Nephron (organoid): ENCODE data around the gene GALK1.

ENCODE experiments used
- H3K27ac Mint-ChIP-seq, 3 experiments: 2 replicates each; pipeline ENCODE4 v1.8.0; 2020; ENCODE audit warnings: mixed read lengths in 3 of 3, mild to moderate bottlenecking in 2 of 3, moderate library complexity in 1 of 3
- H3K27me3 Mint-ChIP-seq: 2 replicates; pipeline ENCODE4 v1.8.0; 2021; ENCODE audit warnings: low read depth, mild to moderate bottlenecking, moderate library complexity, mixed read lengths
- H3K36me3 Mint-ChIP-seq: 2 replicates; pipeline ENCODE4 v1.8.0; 2020; ENCODE audit warnings: low read depth, mixed read lengths
- H3K4me1 Mint-ChIP-seq: 2 replicates; pipeline ENCODE4 v1.8.0; 2020; ENCODE audit warnings: mixed read lengths
- H3K4me3 Mint-ChIP-seq, 3 experiments: 2 replicates each; pipeline ENCODE4 v1.8.0; 2020; ENCODE audit warnings: mild to moderate bottlenecking in 3 of 3, mixed read lengths in 3 of 3, moderate library complexity in 2 of 3
- H3K9me3 Mint-ChIP-seq: 2 replicates; pipeline ENCODE4 v1.8.0; 2020; ENCODE audit warnings: mixed read lengths
- CTCF ChIP-seq, 3 experiments: fragments of 200-600 bp; sonication (generic); IDR thresholded peaks; one replicate each; pipeline ENCODE4 v1.5.0; 2021; ENCODE audit warnings: antibody characterized with exemption in 3 of 3; ENCODE audit not compliant: unreplicated experiment in 3 of 3

GALK1 gene

GRCh38 chr17:75771334-75772281 is 6.6 kb upstream of the GALK1 start:
- no peaks in the 10 kb centered on the region for H3K27me3 Mint-ChIP-seq
- TF ChIP-seq CTCF (IDR thresholded peaks at IDR 0.05; ENCODE audit: unreplicated experiment in 3 of 3): no peak
- H3K4me3 Mint-ChIP-seq: no peak overlapping the region
- H3K27ac Mint-ChIP-seq: peak overlapping the region in 2 of 3 experiments; percentile 21 to 34
- H3K36me3 Mint-ChIP-seq: peaks cover 22% of the 10 kb centered on the region
- H3K9me3 Mint-ChIP-seq: no peaks in the 10 kb centered on the region
- H3K4me1 Mint-ChIP-seq: peaks cover 17% of the 10 kb centered on the region

GRCh38 chr17:75769536-75769935 is 4.5 kb upstream of the GALK1 start:
- Mint-ChIP-seq H3K4me1 (peaks cover 4% of the 10 kb centered on the region), H3K9me3 (no peaks in the 10 kb centered on the region), H3K27ac (no peak overlapping the region), H3K36me3 (peaks cover 3% of the 10 kb centered on the region), H3K4me3 (no peak overlapping the region), H3K27me3 (no peaks in the 10 kb centered on the region)
- TF ChIP-seq CTCF (IDR thresholded peaks at IDR 0.05; ENCODE audit: unreplicated experiment in 3 of 3): no peak

DNA sequence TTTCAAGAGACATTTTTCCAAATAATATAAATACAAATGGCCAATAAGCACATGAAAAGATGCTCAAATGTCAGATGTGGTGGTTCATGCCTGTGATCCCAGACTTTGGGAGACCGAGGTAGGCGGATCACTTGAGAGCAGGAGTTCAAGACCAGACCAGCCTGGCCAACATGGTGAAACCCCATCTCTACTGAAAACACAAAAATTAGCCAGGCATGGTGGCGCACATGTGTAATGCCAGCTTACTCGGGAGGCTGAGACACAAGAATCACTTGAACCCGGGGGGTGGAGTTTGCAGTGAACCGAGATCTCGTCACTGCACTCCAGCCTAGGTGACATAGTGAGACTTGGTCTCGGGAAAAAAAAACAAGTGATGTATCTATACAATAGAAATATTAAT is 2.9 kb upstream of the GALK1 start:
- H3K27me3 Mint-ChIP-seq: no peaks in the 10 kb centered on the region
- no peaks in the 10 kb centered on the region for H3K9me3 Mint-ChIP-seq
- TF ChIP-seq CTCF (IDR thresholded peaks at IDR 0.05; ENCODE audit: unreplicated experiment in 3 of 3): no peak
- no peaks in the 10 kb centered on the region for H3K4me1 Mint-ChIP-seq
- no peaks in the 10 kb centered on the region for H3K36me3 Mint-ChIP-seq
- H3K4me3 Mint-ChIP-seq: no peak overlapping the region
- H3K27ac Mint-ChIP-seq: no peak overlapping the region

- H3K4me1 Mint-ChIP-seq: peaks cover 6% of the 10 kb centered on the region
These were observed 989 bp upstream of the GALK1 start for GRCh38 chr17:75765981-75766380.

DNA sequence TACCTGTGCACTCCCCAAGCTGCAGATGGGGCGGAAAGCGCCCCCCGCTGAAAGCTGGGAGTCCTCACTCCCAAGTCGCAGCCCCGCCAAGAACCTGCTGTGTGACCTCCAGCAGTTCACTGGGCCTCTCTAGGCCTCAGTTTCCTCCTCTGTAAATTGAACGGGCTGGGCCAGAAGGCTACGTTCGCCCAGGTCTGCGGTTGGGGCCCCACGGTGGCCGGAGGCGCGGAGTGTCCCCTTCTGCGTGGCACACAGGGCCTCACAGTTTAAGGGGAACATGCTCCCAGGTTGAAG is 628 bp downstream of the GALK1 start:
- peak in 1 of 3 experiments; percentile 15 for TF ChIP-seq CTCF (IDR thresholded peaks at IDR 0.05; ENCODE audit: unreplicated experiment in 3 of 3)
- H3K27ac Mint-ChIP-seq: no peak overlapping the region
- no peaks in the 10 kb centered on the region for H3K36me3 Mint-ChIP-seq
- H3K4me3 Mint-ChIP-seq: peak overlapping the region; percentile 63 to 77 (median 74)
- no peaks in the 10 kb centered on the region for H3K9me3 Mint-ChIP-seq
- H3K27me3 Mint-ChIP-seq: no peaks in the 10 kb centered on the region
- H3K4me1 Mint-ChIP-seq: peaks cover 6% of the 10 kb centered on the region

More at GRCh38 chr17:75765981-75766380, 989 bp upstream of the GALK1 start:
- no peak for TF ChIP-seq CTCF (IDR thresholded peaks at IDR 0.05; ENCODE audit: unreplicated experiment in 3 of 3)
- Mint-ChIP-seq H3K36me3 (no peaks in the 10 kb centered on the region), H3K4me3 (peak overlapping the region; percentile 56 to 73 (median 61)), H3K9me3 (no peaks in the 10 kb centered on the region), H3K27ac (peak overlapping the region in 2 of 3 experiments; percentile 42 to 68), H3K27me3 (no peaks in the 10 kb centered on the region)
